CMK (cell line): ENCODE results near the gene BCOR.

Experiments
- DNase-seq: peaks from one replicate; pipeline ENCODE4 v3.0.0-alpha.2; 2010; ENCODE audit warnings: low read depth

Gene BCOR

GRCh38 chrX:40112996-40113395 lies 15.2 kb upstream of the BCOR start:
- DNase-seq: no peak

- DNase-seq: no peak
Measured at GRCh38 chrX:40111868-40112267, 14.1 kb upstream of the BCOR start.

DNA sequence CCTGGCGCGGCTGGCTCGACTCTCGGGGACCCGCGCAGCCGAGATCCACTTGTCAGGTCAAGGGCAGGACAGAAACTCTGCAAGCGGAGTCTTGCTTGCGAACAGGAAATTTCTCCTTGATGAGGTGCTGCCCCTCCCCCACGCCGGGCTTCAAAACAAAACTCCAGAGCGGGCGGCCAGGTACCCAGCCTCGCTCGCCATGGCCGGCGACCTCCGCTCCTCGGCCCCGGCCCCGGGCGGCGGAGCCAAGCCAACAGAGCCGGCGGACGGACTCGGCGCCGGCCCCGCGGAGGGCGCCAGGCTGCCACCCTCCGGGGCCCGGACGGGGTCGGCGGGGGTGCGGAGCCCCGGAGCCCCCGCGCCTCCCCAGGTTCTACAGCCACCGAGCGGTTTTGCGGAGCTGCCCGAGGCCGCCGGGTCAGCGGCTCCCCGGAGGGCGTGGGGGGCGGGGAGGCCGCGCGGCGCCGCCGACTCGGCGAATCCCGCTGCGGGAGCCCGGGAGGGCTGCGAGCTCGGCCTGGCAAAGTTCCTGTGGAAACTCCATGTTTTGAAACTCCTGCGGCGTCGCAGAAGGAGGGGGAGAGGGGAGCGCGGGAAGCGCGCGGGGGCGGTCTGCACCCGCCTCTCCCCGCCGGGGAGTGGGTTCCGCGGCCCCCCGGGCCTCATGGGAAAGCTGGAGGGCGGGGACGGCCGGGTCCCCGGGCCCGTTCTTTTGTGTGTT lies 11.7 kb upstream of the BCOR start:
- DNase-seq: no peak

DNA sequence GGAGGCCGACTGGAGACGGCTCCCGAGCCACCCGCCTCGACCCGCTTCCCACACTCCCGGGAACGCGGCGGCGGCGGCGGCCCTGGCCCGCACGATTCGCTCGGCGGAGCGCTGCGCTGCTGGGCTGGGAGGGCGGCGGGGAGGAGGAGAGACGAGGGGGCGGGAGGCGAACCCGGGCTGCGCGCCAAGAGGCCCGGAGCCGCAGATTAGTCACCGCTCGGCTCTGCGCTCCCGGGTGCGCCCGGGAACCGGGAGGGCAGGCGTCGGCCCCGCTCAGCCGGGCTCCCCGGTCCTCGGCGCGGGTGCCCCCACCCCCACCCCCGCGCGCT lies 11.2 kb upstream of the BCOR start:
- no peak for DNase-seq

DNA sequence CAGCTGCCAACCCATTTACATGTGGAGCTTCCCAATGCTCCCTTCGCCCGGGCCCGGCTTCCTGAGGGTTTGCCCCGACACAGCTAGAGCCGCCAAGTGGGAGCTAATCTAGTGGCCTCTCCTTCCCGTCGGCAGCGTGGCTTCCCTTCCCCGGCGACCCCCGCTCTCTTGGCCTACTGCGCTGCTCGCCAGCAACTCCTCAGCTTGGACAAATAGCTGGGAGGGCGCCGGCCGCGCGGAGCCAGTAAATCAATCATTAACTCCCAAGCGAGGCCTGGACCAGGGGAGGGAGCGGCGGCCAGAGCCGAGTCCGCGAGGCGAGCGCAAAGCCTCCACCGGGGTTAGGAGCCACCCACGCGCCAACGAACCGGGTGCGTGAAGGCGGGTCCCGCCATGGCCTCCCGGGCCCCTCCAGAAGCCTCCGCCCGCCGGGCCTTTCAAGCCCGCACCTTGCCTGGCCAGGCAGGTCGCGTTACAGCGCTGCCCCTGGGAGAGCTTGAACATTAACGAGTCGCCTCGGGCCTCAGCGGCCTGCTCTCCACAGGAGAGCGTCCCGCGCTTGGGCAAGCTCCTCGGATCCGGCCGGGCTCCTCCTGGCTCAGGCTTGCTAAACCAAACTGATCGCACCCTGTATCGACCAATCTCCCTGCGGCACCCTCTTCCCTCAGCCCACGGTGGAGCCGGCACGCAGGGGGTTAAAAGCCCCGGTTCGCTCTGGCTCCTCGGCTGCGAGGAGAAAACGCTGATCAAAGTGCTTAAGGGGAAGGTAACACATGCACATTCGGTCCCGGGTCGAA lies 10.6 kb upstream of the BCOR start:
- DNase-seq: no peak

- no peak for DNase-seq
Measured at GRCh38 chrX:40107291-40108161, 9.8 kb upstream of the BCOR start.

- no peak for DNase-seq
Measured at GRCh38 chrX:40106676-40107290, 9.0 kb upstream of the BCOR start.

DNA sequence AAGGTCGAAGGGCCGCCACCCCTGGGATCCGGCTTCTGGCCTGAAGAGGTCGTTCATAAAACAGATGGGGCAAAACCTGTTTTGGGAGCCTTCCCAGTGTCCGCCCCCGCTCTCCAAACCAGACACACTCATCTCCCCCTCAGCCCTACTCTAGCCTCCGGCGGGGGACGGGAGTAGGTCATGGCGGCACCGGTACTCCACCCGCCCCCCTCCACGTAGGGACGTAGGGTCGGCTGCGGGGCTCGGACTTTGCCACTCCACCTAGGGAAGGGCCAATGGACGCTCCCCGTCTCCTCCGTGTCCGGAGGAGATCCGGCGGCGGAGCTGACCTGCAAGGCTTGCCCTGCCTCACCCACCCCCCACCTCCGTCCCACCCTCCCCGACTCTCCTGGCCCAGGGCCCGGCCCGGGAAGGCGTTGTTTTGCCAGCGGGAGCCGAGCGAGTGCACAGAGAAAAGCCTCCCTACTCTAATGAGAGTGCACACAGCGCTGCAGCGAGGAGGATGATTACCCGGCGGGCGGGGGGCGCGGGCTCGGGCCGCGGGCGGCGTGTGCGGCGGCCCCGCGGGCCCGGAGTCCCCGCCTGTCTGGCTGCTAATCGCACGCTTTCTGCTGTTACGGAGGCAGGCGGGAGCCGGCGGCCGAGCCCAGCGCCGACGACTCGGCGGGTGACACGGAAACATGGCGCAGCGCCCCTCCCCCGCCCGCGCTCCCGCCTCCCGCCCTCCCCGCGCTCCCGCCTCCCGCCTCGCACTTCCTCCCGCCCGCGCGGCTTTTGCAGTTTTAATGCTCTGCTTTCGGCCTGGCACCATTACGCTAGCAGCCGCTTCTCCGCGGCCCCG lies 8.3 kb upstream of the BCOR start:
- no peak for DNase-seq

DNA sequence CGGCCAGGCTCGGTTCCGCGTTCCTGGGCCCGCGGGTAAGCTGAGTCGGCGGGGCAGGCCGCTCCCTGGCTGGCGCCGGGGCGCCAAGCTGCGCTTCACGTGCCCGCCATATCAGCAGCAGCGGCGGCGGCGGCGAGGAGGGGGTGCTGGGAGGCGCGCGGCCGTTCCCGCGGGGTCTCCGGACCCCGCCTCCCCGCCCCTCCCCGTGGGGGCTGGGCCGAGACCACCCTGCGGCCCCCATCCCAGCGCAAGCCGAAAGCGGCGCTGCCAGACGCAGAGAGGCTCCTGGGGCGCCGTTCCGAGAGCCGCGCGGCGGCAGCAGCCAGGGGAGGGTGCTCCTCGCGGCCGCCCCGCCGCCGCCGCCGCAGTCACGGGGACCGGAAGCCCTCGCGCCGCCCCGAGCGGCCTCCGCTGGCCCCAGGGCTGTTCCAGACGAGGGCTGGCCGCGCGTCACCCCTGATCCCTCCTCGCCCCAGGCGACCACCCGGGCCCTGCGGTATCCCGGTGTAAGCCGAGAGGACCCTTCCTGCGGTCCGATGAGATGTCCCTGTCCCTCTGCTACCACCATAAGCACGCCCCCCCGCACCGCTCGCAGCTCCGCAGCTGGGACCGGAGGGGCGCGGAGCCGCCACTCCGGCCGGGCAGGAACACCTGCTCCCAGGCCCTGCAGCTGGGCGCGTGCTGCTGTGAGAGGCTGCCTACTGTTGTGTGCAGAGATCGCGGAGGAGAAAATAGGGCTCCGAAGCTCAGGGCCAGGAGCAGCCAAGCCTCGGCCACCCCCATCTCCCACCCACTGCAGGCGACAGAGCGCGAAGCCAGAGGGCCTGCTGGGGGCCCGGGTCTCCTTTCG lies 7.5 kb upstream of the BCOR start:
- no peak for DNase-seq

DNA sequence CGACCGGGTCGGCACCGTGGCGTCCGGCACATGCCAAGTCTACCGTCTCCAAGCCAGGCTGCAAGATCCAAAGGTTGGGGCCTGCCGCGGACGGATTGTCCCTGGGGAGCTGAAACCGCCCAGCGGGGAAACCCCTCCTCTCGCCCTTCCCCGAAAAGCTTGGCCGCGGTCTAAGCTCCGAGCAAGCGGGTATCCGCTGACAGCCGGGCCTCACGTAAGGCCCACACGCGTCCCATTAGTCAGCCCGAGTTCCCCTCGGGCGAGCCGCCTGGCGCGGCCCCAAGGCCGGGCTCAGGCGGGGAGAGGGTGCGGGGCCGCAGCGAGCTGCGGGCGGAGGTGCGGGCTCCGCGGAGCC lies 6.8 kb upstream of the BCOR start:
- DNase-seq: no peak

DNA sequence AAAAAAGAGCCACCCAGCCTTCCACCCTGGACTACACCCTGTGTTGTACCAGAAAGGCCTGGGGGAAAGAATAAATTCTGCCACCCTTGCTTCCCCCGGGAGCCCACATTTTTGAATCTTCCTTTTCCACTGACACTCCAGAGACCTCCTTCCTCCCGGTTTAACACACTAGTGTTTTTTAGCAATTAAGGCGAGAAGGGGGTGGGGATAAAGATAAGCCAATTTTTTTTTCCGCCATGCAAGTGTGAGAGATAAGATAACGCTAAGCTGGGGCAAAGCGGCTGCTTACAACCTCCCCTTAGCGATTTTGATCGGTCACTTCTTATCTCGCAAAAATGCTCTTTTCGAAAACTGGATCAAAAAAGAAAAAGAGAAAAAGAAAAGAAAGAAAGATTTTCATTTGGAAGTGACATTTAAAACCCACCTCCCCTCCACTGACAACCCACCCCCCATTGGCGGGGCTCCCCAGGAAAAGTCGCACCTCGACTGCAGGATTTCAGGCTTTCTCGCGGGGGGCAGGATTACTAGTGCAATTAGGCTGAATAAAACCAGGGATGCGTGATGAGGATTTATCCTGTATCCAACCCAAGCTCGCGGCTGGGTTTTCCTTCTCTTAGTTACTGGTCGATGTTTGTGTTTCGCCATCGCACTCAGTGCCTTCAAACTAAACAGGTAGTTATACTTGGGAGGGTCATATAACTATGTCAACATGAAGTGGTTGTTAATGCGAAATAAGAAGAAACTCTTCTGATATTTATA lies 6.0 kb upstream of the BCOR start:
- DNase-seq: no peak

DNA sequence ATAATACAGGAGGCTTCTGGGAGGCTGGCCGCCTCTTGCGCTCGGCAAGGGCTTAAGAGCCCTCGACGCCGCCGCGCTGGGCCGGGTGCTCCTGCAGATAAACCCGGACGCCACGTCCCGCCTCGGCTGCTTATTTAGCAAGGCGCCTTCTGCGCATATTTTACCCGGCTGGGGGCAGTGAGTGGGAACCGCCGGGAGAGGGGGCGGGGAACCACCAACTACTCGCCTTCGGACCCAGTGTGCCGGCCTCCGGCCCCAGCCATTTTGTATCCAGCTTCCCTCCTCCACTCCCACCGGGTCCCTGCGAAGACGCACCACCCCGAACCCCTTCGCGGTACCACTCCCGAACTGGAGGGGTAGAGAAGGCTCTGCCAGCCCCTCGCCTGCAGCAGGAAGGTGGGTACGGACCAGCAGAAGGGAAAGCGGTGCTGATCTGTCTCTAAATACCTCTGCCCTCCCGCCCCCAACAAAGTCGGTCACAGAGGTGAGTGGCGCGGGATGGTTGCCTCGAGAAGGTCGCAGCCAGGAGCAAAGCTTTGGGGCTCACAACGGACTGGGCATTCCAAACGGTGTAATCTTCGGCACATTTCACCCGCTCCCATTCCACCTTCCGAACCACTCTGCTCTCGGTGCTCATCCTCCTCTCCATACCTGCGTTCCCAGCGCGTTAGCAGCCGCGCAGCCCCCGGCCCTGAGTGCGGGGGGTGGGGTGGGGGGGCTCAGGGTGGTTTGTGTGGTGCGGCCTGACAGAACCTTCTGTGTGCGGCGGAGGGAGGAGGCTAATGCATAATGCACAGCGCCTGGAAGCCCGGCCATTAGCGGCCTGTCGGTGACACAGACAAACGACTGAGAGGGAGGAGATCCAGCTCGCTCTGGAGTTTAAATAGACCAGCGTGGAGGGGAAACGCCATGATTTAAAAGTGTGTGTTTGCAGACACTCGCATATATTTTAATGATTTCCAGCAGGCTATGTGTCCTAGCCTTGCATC lies 4.9 kb upstream of the BCOR start:
- DNase-seq: no peak

DNA sequence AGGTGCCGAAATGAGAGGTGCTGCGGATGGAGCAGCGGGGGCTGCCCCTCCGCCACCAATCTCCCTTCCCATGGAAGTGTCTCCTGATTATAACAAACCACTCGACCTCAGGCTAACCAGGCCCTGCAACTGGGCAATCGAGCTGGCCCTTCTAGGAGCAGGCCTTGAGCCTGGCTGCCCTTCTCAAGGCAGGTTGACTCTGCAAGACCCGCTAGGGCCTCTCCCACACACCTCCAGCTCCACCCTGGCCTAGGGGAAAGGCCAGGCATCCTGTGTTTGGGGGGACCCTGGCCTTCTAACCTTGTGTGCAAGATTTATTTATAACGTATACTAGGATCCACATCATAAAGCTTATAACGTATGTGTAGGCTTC lies 3.7 kb upstream of the BCOR start:
- no peak for DNase-seq

GRCh38 chrX:40100537-40101429 lies 3.0 kb upstream of the BCOR start:
- no peak for DNase-seq

GRCh38 chrX:40100141-40100536 lies 2.4 kb upstream of the BCOR start:
- DNase-seq: no peak

GRCh38 chrX:40099055-40099958 lies 1.5 kb upstream of the BCOR start:
- no peak for DNase-seq
